DND-41 (cell line): ENCODE data around the gene UBXN2A.

Experiments
- ATAC-seq: fragments of 200-7000 bp; cut with Tn5 transposase; 3 replicates; pipeline ENCODE4 v1.9.1; 2021; ENCODE audit warnings: low read depth; ENCODE audit not compliant: insufficient read depth
- DNase-seq: peaks from one replicate; pipeline ENCODE4 v3.0.0-alpha.2; 2020
- H2AFZ ChIP-seq: 2 replicates; pipeline ENCODE4 v1.6.0; 2012; ENCODE audit warnings: low read depth, low read length
- H3K27ac ChIP-seq: 2 replicates; pipeline ENCODE4 v1.5.1; 2012; ENCODE audit warnings: low read length, inconsistent platforms
- H3K27me3 ChIP-seq: fragments of 200-600 bp; sonication (generic); 2 replicates; pipeline ENCODE4 v1.6.0; 2012; ENCODE audit warnings: low read length, mild to moderate bottlenecking, inconsistent platforms; ENCODE audit not compliant: insufficient read depth, poor library complexity
- H3K36me3 ChIP-seq: 2 replicates; pipeline ENCODE4 v1.5.1; 2012; ENCODE audit warnings: low read length, inconsistent platforms; ENCODE audit not compliant: insufficient read depth
- H3K4me1 ChIP-seq: 2 replicates; pipeline ENCODE4 v1.5.1; 2012; ENCODE audit warnings: mild to moderate bottlenecking, low read length; ENCODE audit not compliant: insufficient read depth
- H3K4me2 ChIP-seq: 2 replicates; pipeline ENCODE4 v1.6.0; 2012; ENCODE audit warnings: mild to moderate bottlenecking, moderate library complexity, low read length, inconsistent platforms; ENCODE audit not compliant: insufficient read depth
- H3K4me3 ChIP-seq, 2 experiments: fragments of 200-600 bp in 1 of 2; shearing (Covaris generic) in 1 of 2; 2 replicates each; pipeline ENCODE4 v1.5.1; 2012 to 2016; ENCODE audit warnings: inconsistent platforms in 2 of 2, low read length in 2 of 2, mild to moderate bottlenecking in 2 of 2, low read depth in 1 of 2, moderate library complexity in 1 of 2
- H3K79me2 ChIP-seq: 2 replicates; pipeline ENCODE4 v1.6.0; 2012; ENCODE audit warnings: low read length, inconsistent platforms; ENCODE audit not compliant: insufficient read depth
- H3K9ac ChIP-seq: 2 replicates; pipeline ENCODE4 v1.6.0; 2012; ENCODE audit warnings: low read depth, mild to moderate bottlenecking, inconsistent platforms, low read length, moderate library complexity
- H3K9me3 ChIP-seq: 2 replicates; pipeline ENCODE4 v1.5.1; 2012; ENCODE audit warnings: low read length, moderate library complexity, mild to moderate bottlenecking, inconsistent platforms; ENCODE audit not compliant: insufficient read depth, severe bottlenecking
- H4K20me1 ChIP-seq: 2 replicates; pipeline ENCODE4 v1.6.0; 2012; ENCODE audit warnings: low read length; ENCODE audit not compliant: insufficient read depth
- CTCF ChIP-seq: IDR thresholded peaks from 2 replicates; pipeline ENCODE4 v1.5.1; 2012; ENCODE audit warnings: borderline replicate concordance, low read length, moderate library complexity, mild to moderate bottlenecking; ENCODE audit not compliant: poor library complexity, severe bottlenecking; ENCODE audit errors: extremely low read depth
- EZH2 ChIP-seq: IDR thresholded peaks from 3 replicates; pipeline ENCODE4 v1.6.1; 2012; ENCODE audit warnings: borderline replicate concordance, low read depth, mild to moderate bottlenecking, moderate library complexity, low read length, inconsistent platforms; ENCODE audit not compliant: severe bottlenecking

The UBXN2A gene

GRCh38 chr2:23943666-23944065 lies 3.4 kb downstream of the UBXN2A start:
- Histone ChIP-seq H3K27me3 (no peaks in the 10 kb centered on the region), H3K27ac (no peak overlapping the region), H2AFZ (no peak overlapping the region), H3K4me3 (no peak overlapping the region), H3K4me1 (peaks cover 28% of the 10 kb centered on the region), H3K9ac (no peak overlapping the region), H3K79me2 (peaks cover 71% of the 10 kb centered on the region), H4K20me1 (no peaks in the 10 kb centered on the region; the same call in 1 of the 2 replicates), H3K4me2 (no peak overlapping the region; the same call in 1 of the 2 replicates), H3K9me3 (no peaks in the 10 kb centered on the region), H3K36me3 (peaks cover 4% of the 10 kb centered on the region; the same call in 1 of the 2 replicates)
- no peak for DNase-seq
- TF ChIP-seq EZH2 (no peak), CTCF (no peak)
- ATAC-seq: no peak

GRCh38 chr2:23944527-23944926 lies 4.3 kb downstream of the UBXN2A start:
- H3K9ac ChIP-seq: no peak overlapping the region
- peaks cover 4% of the 10 kb centered on the region; the same call in 1 of the 2 replicates for H3K36me3 ChIP-seq
- H3K4me2 ChIP-seq: no peak overlapping the region
- H3K4me1 ChIP-seq: peaks cover 22% of the 10 kb centered on the region
- no peaks in the 10 kb centered on the region for H3K27me3 ChIP-seq
- H4K20me1 ChIP-seq: no peaks in the 10 kb centered on the region; the same call in 1 of the 2 replicates
- no peak for DNase-seq
- H3K4me3 ChIP-seq: no peak overlapping the region
- ATAC-seq: no peak
- no peaks in the 10 kb centered on the region for H3K9me3 ChIP-seq
- H3K27ac ChIP-seq: no peak overlapping the region
- no peak overlapping the region for H2AFZ ChIP-seq
- TF ChIP-seq CTCF (no peak), EZH2 (no peak)
- peaks cover 75% of the 10 kb centered on the region for H3K79me2 ChIP-seq

- no peak overlapping the region for H3K27ac ChIP-seq
Measured at GRCh38 chr2:23944976-23945375, 4.7 kb downstream of the UBXN2A start.

More at GRCh38 chr2:23944976-23945375, 4.7 kb downstream of the UBXN2A start:
- Histone ChIP-seq H3K79me2 (peaks cover 77% of the 10 kb centered on the region), H3K9ac (no peak overlapping the region), H3K36me3 (peaks cover 4% of the 10 kb centered on the region; the same call in 1 of the 2 replicates), H3K9me3 (no peaks in the 10 kb centered on the region), H3K4me3 (no peak overlapping the region), H4K20me1 (no peaks in the 10 kb centered on the region; the same call in 1 of the 2 replicates), H3K4me2 (no peak overlapping the region), H2AFZ (no peak overlapping the region), H3K4me1 (peaks cover 17% of the 10 kb centered on the region), H3K27me3 (no peaks in the 10 kb centered on the region)
- ATAC-seq (no peak), DNase-seq (no peak)
- no peak for TF ChIP-seq CTCF
